ENCODE results near the gene HAPLN3.

HAPLN3 gene

DNA sequence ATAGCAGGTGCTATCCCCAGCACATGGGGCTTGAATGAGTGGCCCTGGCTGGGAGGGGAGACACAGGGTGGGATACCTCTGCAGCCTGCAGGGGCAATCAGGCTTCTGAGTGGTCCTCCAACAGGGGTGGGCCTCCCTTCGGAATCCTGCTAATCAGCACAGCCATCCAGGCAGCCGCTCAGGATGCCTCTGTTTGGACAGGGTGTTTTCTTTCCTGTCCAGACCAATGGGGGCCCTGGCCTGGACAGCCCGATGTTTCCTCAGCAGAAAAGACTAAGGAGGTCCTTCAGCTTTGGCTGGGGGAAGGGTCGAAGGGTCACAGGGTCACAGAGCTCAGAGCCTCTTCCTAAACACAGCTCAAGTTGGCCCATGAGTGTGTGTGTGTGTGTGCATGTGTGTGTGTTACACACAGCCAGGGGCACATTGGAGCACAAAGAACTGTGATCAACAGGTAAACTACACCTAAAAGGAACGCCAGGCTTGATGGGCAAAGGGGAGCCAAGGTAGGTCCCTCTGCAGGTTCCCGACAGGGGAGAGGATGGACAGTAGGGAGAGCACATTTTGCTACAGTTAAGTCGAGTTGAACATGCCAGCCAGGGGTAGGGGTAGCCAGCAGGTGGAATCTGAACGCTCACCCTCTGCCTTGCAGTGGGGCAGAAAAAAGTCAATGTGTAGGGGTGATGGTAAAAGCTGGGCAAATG lies 1.1 kb upstream of the HAPLN3 start:
- DNase-seq (ENCODE audit: low spot score), result no peak

DNA sequence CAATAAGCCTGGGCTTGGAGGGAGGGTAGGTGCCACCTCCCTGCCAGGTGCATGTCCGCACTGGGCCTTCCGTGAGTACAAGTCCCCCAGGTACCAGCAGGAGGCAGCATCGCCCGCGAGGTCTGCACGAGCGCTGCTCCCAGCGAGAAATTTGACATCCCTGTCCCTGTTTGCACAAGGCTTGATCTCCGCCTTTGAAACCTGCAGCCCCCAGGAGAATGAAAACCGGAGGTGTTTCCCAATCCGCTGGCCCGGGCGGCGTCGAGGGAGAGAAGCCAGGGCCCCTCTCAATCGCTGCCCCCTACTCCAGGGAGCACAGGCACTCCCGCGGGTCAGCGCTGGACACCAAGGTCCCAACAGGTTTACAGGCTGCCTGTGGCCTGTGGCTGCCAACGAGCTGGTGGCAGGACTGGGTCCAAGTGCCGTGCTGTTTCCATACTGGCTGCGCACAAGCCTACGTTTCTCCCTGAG lies 961 bp downstream of the HAPLN3 start:
- DNase-seq (ENCODE audit: low spot score), result no peak

DNA sequence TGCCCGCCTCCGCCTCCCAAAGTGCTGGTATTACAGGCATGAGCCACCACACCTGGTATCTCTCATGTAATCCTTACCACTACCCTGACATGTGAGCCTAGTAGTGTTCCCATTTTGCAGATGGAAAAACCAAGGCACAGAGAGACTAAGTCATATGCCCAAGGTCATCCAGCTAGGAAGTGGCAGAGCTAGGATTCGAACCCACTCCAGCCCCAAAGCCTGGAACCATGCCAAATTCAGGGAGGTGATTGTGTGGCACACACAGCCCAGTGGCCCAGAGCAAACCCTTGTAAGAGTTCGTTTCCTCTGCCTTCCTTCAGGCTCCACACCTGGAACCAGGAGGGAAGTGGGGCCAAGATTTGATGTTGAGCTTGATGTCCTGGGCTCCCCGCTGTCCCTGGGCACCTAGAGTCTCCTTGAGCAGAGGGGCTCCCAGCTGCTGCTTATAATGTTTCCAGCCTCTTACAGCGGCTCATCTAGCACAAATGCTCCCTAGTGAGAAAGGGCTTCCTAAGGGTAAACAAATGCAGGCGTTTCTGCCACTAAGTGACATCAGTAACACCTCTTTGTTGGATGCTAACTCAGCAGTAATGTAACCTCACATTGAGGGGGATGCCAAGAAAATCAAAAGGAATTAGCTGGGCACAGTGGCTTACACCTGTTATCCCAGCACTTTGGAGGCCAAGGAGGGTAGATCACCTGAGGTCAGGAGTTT lies 3.6 kb downstream of the HAPLN3 start:
- no peak for DNase-seq (ENCODE audit: low spot score)

DNA sequence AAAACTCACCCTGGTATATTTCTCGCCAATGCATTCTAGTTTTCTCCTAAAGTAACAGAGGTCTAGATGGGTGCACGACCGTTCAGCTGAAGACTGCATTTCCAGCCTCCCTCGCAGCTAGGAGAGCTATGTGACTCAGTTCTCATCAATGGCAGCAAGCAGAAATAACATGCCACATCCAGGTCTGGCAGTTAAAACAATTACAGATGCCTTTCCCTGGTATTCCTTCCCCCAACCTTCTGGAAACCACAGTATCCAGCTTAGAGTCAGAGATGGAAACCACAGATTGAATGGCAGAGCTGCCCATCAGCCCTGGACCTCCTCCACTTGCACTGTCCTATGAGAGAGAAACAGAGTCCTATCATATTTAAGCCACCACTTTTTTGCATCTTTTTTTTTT lies 4.8 kb downstream of the HAPLN3 start:
- no peak for DNase-seq (ENCODE audit: low spot score)

DNA sequence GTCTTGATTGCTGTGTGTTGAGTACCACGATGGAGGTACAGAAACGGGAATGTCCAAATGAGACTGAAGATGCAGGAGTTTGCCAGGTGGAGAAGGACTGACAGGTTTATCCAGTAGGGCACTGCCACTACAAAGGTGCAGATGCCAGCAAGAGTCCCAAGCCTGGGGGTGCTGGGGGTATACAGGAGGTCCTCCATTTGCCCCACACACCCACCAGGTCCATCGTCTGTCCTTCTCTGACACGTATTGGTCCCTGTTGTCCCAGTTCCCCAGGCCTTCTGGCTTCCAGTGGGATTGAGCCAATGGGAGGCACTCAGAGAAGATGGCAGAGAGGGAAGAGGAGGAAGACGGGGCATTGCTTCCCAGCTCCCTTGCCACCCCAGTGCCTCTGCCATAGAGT lies 6.6 kb downstream of the HAPLN3 start:
- DNase-seq (ENCODE audit: low spot score), result no peak

DNA sequence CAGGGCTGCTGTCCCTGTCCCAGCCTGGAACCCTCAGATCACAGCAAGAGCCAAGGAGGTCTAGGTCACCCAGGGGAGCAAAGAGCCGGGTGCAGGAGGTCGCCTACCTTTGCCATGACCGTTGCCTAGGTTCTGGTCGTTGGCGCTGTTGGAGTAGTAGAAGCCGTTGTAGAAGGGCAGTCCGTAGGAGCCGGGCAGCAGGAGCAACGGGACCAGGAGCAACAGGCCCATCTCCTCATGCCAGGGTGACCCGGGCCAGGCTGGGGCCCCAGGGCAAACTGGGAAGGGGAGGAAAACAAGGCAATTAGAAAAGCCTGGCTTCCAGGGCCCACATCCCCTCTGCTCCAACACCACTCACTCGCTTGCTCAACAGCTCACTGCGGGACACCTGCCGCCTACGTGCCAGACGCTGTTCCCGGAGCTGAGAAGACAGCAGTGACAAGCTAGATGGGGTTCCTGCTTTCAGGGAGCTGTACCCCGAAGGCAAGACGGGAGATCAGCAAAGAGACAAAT lies 8.2 kb downstream of the HAPLN3 start:
- DNase-seq (ENCODE audit: low spot score), result no peak

DNA sequence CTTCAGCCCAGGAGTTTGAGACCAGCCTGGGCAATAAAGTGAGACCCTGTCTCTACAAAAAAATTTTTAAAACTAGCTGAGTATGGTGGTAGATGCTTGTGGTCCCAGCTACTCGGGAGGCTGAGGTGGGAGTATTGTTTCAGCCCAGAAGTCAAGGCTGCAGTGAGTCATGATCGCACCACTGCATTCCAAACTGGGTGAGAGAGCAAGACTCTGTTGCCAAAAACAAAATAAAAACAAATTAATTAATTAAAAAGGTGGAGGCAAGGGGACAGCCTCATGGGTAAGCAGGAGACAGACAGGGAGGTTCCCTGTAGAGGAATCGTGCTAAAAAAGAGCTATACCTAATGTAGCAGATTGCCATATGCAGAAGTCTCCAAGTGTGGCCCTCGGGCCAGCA lies 12.6 kb downstream of the HAPLN3 start:
- no peak for DNase-seq (ENCODE audit: low spot score)

DNA sequence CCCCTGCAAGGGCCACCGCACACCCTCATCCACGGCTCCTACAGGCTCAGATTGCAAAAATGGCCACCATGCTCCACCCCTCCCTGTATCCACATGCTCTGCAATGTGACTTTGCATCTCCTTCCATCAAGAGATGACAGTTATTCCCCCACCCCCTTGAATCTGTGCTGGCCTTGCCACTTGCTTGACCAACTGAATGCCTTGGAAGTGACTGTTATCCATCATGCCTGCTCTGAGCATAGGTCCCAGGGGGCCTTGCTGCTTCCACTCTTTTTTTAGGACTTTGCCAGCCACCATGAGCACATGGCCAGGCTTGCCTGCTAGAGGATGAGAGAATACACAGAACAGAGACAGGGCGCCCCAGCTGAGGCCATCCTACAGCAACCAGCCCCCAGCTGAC lies 13.6 kb downstream of the HAPLN3 start:
- no peak for DNase-seq (ENCODE audit: low spot score)

DNA sequence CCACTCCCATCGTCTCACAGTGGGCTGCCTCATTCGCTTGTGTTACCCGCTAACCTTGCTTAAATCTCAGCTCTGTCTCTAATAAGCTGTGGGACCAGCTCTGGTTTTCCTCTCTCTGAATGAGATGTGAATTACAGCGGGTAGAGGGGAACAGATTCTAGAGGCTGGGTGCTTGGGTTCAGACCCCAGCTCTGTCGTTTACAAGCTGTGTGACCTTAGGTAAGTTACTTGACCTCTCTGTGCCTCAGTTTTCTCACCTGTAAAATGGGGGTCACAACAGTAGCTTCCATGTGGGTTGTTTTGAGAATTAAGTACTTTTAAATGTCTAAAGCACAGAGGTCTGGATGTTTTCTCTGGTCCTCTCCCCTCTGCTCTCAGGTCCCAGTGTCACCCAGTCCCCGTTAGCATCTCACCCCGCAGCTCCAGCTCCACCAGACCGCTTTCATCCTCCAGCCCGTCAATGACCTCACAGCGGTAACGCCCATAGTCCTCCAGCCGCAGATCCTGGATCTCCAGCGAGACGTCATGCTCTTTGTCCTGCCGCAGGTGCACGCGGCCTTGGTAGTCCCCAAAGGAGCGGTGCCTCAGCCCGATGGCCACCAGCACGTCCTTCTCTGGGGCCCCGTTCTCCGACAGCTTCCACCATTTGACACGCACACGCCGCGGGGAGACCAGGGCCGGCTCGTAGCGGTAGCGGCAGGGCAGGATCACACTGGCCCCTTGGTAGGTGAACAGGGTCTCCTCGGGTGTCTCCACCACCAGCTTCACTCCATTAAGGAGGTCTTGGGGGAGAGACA lies 14.2 kb downstream of the HAPLN3 start:
- no peak for DNase-seq (ENCODE audit: low spot score)

DNA sequence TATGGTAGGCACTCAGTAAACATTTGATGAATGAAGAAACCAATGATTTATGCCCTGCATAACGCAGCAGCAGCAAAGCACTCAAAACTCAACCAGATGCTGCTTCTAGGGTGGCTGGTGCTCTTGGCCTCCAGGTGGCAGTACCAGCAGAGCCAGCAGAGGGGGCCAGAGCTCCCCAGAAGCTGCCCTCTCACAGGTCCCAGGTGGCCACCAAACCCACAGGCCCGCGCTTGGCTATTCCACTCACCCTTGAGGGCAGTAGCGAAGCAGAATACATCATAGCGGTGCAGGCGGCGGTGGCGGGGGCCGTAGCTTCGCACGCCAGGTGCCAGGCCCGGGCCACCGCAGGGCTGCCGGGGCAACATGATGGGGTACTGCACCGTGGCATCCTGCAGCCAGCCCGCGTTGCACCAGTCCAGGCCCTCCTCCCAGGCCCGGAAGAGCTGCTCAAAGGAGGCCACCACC lies 16.6 kb downstream of the HAPLN3 start:
- DNase-seq (ENCODE audit: low spot score), result peak; percentile 56

DNA sequence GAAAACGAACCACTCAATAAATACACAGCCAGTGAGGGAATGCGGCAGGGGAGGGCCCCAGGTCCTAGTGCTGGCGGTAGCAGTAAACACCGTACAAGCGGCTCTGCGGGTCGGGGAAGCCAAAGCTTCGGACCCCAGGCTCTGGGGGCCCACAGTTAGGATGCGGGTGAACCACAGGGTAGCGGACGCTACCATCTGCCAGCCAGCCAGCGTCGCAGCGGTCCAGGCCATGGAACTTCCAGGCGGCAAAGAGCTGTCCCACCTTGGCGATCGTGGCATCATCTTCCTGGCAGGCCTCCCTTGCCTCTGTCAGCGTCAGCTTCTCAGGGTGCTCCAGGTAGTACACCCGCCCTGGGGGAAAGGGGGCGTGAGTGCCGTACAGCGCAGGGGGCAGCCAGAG lies 17.4 kb downstream of the HAPLN3 start:
- DNase-seq (ENCODE audit: low spot score), result no peak

DNA sequence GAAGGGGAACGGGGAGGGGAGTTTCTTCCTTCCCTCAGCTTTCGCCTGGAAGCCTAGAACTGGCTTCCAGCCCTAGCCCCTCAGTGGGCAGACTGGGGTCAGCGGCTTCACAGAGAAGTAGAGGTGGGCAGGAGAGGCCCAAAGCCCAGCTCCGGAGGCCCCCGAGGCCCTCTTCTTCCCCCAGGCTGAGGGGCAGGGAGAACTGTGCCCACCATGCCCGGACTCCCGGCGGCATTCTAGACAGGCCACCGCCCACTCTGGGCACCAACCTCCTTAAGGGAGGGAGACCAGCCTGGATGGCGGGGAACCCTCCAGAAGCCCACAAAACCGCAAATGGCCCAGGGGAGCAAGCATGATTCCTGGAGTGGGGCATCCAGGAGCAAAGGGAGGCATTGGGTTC lies 17.9 kb downstream of the HAPLN3 start:
- no peak for DNase-seq (ENCODE audit: low spot score)

DNA sequence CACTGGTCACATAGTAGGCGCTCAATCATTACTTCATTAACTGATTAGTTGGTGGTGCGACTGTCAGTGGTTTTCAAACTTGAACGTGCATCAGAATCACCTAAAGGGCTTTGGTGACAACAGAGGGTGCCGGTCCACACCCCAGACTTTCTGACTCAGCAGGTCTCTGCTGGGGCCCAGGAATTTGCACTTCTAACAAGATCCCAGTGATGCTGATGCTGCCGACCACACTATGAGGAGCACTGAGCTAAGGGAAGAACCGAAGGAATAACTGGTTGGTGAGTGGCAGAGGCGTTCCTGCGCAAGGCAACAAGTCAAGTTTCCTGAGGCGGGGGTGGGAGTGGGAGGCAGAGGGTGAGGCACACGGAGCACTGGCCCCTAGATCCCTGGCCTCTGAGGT lies 18.8 kb downstream of the HAPLN3 start:
- DNase-seq (ENCODE audit: low spot score), result no peak

DNA sequence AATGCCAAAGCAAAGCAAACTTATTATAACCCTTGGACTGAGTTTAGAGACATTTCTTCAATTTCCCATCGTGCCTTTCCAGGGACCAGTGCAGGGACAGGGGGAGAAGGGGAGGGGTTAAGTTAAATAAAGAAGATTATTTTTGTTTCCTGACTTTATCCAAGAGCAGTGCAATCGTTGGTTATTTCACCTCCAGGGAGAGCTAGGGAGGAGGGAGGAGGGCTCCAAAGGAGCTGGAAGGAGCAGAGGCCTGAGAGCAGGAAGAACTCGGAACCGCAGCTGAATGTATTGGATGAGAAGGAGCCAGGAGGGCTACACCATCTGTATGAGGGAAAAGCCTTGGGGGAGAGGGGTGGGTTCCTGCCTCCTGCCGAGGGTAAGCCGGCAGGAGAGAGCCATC lies 20.7 kb downstream of the HAPLN3 start:
- no peak for DNase-seq (ENCODE audit: low spot score)

DNA sequence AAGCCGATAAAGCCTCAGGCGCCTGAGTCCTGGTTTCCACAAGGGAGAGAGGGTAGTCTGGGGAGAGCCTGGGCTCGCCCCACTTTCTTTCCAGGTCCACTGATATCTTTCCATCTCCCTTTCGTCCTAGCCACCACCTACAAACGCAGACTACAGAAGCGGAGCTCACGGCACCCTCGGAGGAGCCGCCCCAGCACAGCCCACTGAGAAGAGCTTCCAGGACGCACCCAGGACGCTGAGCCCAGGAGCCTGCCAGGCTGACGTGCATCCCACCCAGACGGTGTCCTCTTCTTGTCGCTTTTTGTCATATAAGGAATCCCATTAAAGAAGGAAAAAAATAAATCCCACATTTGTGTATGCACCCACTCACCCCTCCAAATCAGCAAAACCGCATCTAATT lies 21.1 kb downstream of the HAPLN3 start:
- DNase-seq (ENCODE audit: low spot score), result no peak

DNA sequence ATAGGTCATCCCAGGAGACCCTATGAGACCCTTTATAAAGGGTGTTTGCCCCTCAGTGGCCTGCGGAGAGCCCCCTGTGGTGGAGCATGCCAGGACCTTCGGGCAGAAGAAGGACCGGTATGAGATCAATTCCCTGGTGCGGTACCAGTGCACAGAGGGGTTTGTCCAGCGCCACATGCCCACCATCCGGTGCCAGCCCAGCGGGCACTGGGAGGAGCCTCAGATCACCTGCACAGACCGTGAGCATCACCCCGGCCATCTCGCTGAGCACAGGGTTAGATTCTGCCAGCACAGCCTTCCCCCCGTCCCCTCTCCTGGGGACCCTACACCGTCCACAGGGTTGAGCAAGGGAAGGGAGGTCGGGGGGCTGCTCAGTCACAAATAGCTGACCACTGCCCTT lies 21.6 kb downstream of the HAPLN3 start:
- DNase-seq (ENCODE audit: low spot score), result no peak

DNA sequence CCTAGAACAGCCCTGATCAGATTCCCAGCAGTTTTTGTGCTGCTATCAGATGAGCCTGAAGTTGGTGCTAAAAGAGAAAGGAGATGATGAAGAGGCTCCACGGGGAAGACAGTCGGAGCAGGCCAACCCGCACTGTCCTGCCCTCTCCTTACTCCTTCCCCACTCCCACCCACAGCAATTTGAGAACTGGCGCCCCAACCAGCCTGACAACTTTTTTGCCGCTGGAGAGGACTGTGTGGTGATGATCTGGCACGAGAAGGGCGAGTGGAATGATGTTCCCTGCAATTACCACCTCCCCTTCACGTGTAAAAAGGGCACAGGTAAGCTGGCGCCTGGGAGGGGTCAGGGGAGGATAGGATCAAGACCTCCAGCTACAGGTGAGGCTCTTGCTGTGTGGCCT lies 22.6 kb downstream of the HAPLN3 start:
- DNase-seq (ENCODE audit: low spot score), result no peak

DNA sequence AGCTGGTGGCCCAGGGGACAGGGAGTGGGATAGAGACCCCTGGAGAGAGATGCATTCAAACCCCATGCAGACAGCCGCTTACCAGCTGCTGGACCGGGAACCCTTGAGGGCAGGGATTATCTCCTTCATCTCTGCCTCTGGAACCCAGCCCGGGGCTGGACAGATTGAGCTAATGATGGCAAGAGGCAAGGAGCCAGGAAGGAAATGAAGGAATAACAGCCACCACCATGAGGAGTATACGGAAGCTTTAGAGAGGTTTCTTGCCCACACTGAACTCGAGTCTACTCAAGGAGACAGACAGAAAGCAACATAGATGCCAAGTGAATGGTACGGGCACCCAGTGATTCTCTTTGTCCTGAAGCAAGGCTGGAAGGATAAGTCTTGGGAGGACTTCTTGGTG lies 23.2 kb downstream of the HAPLN3 start:
- DNase-seq (ENCODE audit: low spot score), result no peak

DNA sequence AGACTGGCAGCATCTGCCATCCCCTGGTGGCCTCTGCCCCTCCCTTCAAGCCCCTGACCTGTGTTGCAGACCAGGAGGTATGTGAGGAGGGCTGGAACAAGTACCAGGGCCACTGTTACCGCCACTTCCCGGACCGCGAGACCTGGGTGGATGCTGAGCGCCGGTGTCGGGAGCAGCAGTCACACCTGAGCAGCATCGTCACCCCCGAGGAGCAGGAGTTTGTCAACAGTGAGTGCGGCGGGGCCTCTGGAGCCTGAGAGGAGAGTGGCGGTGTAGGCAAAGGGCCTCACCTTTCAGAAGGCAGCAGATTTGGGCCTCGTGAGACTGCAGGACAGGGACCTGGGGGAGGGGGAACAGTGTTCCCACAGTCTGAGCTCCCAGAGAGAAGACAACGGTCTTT lies 24.0 kb downstream of the HAPLN3 start:
- DNase-seq (ENCODE audit: low spot score), result no peak

DNA sequence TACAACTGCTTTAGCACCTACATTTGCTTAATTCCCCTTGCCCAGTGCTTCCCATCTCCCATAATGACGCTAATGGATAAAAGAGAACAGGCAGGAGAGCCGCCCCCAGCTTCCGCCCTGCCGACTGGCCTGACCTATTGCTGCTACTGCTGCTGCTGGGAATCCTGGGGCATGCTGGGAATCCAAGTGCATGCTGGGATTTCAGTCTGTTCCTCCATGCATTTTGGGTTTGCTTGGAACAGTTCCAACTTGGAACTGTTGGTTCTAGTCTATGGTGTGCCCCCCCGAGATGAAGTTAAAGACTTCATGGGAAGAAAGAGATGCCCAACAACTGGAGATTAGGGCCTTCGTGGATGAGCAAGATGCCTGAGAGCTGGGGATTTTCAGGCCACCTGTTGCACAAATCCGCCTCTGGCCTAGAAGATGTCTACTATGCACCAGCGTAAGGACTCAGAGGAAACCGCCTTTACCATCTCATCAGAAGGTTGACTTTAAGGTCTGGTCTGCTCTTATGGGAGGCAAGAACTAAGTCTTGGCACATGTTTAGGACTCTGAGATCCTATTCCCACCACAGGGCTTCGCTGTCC lies 29.0 kb downstream of the HAPLN3 start:
- DNase-seq (ENCODE audit: low spot score), result no peak

DNA sequence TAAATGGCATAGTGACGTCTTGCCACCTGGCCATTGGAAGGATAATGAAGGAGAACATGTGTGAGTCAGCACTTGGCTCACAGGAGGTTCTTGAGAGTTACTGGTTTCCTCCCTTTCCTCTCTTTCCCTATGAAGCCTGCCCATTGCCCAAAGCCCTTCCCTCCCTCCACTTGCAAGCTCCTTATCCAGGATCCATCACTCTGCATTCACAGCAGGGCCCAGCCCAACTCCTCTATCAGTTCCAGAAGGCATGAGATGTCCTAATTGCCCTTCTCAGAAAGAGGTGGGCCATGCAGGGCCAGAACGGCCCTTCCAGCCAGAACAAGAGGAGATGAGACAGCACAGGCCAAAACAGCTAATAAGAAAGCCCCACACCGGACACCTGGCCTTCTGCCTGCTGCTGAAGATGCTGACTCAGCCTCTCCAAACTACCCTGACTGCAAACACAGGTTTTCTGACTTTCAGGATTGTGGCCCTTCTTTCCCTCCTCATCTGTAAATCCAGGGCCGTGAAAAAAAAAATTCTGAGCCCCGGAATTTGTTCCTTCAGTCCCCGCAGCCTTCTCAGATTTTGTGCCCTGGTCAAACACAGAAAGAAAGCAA lies 29.7 kb downstream of the HAPLN3 start:
- no peak for DNase-seq (ENCODE audit: low spot score)

Data from SK-N-DZ (cell line).